ENCODE measurements around the gene ARFGAP1. TPM values are rescaled to one million over a fixed set of nuclear protein-coding genes. Genes with fewer than 3 reads are reported as not detected.

Gene ARFGAP1
- total and polyA plus RNA-seq, 10 of the 15 experiments (the other 5 are each of a cell fraction or from before 2014, with no cell fraction given), result 0.45 to 79.9 (median 30.8) TPM

- H3K9ac ChIP-seq (ENCODE audit: control insufficient read depth, insufficient read depth, low read length), result no peak overlapping the region
- FAIRE-seq (no peak), DNase-seq (ENCODE audit: low read depth, low spot score) (no peak), ATAC-seq (no peak; the same call in 2 of the 3 replicates)
- 18% methylated on average over 18 of the region's 18 CpGs for WGBS (ENCODE audit: insufficient coverage, insufficient replicate concordance, low lambda C conversion rate, missing lambda C conversion rate)
- peaks cover 2 to 3% of the 10 kb centered on the region in 2 experiments; a peak in 3 of 4 replicates for H3K27me3 ChIP-seq (replicated peaks in 1 of 2; ENCODE audit: control insufficient read depth in 2 of 2, insufficient read depth in 2 of 2, low read length in 1 of 2)
- H3K79me2 ChIP-seq (ENCODE audit: control insufficient read depth, insufficient read depth, low read length), result no peaks in the 10 kb centered on the region
- H3K4me2 ChIP-seq (ENCODE audit: control insufficient read depth, insufficient read depth), result no peak overlapping the region
- H3K36me3 ChIP-seq (ENCODE audit: control insufficient read depth in 2 of 2, insufficient read depth in 2 of 2, low read length in 1 of 2), result no peaks in the 10 kb centered on the region
- H3K4me3 ChIP-seq, result no peak overlapping the region
- H2AFZ ChIP-seq (ENCODE audit: control insufficient read depth, low read depth, low read length), result no peak overlapping the region
- no peaks in the 10 kb centered on the region for H3K9me3 ChIP-seq (replicated peaks; ENCODE audit: control insufficient read depth, insufficient read depth, low read length)
- H3K4me1 ChIP-seq (ENCODE audit: control insufficient read depth, insufficient read depth, low read length), result no peaks in the 10 kb centered on the region
- ChIA-PET POLR2A (no interaction called here), SMC1A (ENCODE audit: uncharacterized antibody, unreplicated experiment) (interaction anchor here (1.3 kb wide), 1 partner anchor 9 kb away, joined by 3 read pairs; no protein-coding TSS in a partner anchor), RAD21 (ENCODE audit: unreplicated experiment) (no interaction called here), CTCF (interaction anchor here (0.8 to 1.8 kb wide), 2 partner anchors 8 to 9 kb away, joined by 3 to 9 read pairs; no protein-coding TSS in a partner anchor)
- H3K27ac ChIP-seq (ENCODE audit: control insufficient read depth, insufficient read depth), result no peak overlapping the region
- TF ChIP-seq SMAD1 (IDR thresholded peaks at IDR 0.05; ENCODE audit: low read depth, partially characterized antibody) (no peak), SMARCA5 (IDR thresholded peaks at IDR 0.05) (no peak), ATF3 (IDR thresholded peaks at IDR 0.05; ENCODE audit: borderline replicate concordance, extremely low read depth, low read depth, low read length) (no peak), MAX (IDR thresholded peaks at IDR 0.05; ENCODE audit: low read depth, low read length) (no peak), MXI1 (IDR thresholded peaks at IDR 0.05; ENCODE audit: low read depth, low read length) (no peak), HDAC2 (IDR thresholded peaks at IDR 0.05) (no peak), SUPT20H (IDR thresholded peaks at IDR 0.05; ENCODE audit: borderline replicate concordance, control insufficient read depth, low read depth, low read length) (no peak), SREBF2 (IDR thresholded peaks at IDR 0.05; ENCODE audit: low read length) (no peak), SIN3A (IDR thresholded peaks at IDR 0.05; ENCODE audit: low read depth, low read length) (no peak), E2F8 (IDR thresholded peaks at IDR 0.05; ENCODE audit: low read depth, partially characterized antibody) (no peak), POU2F2 (IDR thresholded peaks at IDR 0.05; ENCODE audit: borderline replicate concordance, low read depth, low read length) (no peak), YY1 (IDR thresholded peaks at IDR 0.05; ENCODE audit: low read depth, low read length) (no peak), TCF12 (IDR thresholded peaks at IDR 0.05; ENCODE audit: low read depth, low read length) (no peak), HDAC6 (IDR thresholded peaks at IDR 0.05; ENCODE audit: unreplicated experiment) (no peak), SMAD5 (IDR thresholded peaks at IDR 0.05; ENCODE audit: low read depth) (no peak), ZNF217 (IDR thresholded peaks at IDR 0.05) (no peak), CBFB (IDR thresholded peaks at IDR 0.05; ENCODE audit: low read depth) (no peak)
- in situ Hi-C loops (cut with MboI) (no loop called here), intact Hi-C loops (cut with micrococcal nuclease; ENCODE audit: unreplicated experiment) (no loop called here)
- no peaks in the 10 kb centered on the region for H4K20me1 ChIP-seq (ENCODE audit: control insufficient read depth, insufficient read depth)
- BruUV-seq (replicated peaks), result no TSS peak
These were observed 40.2 kb upstream of the ARFGAP1 start for GRCh38 chr20:63232235-63233060.

Measured in GM12878 (cell line).